Bronchial epithelial cell (primary cell): Measurements from ENCODE around the gene DNAH1. TPM values are rescaled to one million over a fixed set of nuclear protein-coding genes. Genes with fewer than 3 reads are reported as not detected.

Experiments
- DNase-seq: peaks from one replicate; pipeline ENCODE4 v3.0.0-alpha.2; 2010; ENCODE audit warnings: low read depth
- FAIRE-seq: peaks from 2 replicates; lab custom pipeline; 2011; peaks lifted over from hg19 to GRCh38; lab: Jason Lieb, UNC
- H3K27me3 ChIP-seq: 2 replicates; pipeline ENCODE4 v1.5.1; 2011; ENCODE audit warnings: low read length; ENCODE audit not compliant: control insufficient read depth, insufficient read depth
- H3K36me3 ChIP-seq: 2 replicates; pipeline ENCODE4 v1.5.1; 2011; ENCODE audit warnings: low read length; ENCODE audit not compliant: control insufficient read depth, insufficient read depth
- H3K4me3 ChIP-seq: 2 replicates; pipeline ENCODE4 v1.5.1; 2011; ENCODE audit warnings: mild to moderate bottlenecking, low read depth, low read length, control low read depth
- total RNA-seq: library from RNA; depleted of rRNA; stranded (reverse); fragments of >200 nt; gene quantifications from 2 replicates; pipeline ENCODE4 v1.2.1, GENCODE V29; 2014
- TF ChIP-seq, protein P1 (sequence below): IDR thresholded peaks from 2 replicates; pipeline ENCODE4 v1.5.1; 2011; ENCODE audit warnings: mild to moderate bottlenecking, moderate library complexity, low read length, control low read depth, inconsistent platforms; ENCODE audit not compliant: insufficient read depth, severe bottlenecking

The DNAH1 gene
- total RNA-seq, 1 donor from 2014 or later = 0.79 TPM

DNA sequence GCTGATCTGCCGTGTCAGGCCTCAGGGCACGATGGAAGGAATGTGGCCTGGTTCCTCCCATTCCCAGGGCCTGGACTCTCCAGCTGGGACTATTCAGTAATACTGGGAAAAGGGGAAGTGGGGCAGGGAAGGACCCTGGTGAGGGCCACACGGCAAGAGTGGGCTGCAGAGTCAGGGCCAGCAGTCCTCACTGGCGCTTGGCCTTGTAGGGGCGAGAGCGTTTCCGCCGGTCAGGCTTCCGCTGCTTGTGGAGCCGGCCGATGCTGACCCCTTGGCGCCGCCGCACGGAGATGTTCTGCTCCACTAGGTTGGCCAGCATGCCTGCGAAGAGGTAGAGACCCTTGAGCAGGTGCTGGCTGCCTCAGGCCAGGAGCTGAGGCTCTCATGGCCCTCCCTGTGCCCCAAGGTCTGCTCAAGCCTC is 86.0 kb downstream of the DNAH1 start:
- Histone ChIP-seq H3K4me3 (no peak overlapping the region), H3K27me3 (no peaks in the 10 kb centered on the region), H3K36me3 (peaks cover 37% of the 10 kb centered on the region)
- DNase-seq = no peak
- TF ChIP-seq, protein P1, sequence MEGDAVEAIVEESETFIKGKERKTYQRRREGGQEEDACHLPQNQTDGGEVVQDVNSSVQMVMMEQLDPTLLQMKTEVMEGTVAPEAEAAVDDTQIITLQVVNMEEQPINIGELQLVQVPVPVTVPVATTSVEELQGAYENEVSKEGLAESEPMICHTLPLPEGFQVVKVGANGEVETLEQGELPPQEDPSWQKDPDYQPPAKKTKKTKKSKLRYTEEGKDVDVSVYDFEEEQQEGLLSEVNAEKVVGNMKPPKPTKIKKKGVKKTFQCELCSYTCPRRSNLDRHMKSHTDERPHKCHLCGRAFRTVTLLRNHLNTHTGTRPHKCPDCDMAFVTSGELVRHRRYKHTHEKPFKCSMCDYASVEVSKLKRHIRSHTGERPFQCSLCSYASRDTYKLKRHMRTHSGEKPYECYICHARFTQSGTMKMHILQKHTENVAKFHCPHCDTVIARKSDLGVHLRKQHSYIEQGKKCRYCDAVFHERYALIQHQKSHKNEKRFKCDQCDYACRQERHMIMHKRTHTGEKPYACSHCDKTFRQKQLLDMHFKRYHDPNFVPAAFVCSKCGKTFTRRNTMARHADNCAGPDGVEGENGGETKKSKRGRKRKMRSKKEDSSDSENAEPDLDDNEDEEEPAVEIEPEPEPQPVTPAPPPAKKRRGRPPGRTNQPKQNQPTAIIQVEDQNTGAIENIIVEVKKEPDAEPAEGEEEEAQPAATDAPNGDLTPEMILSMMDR = no peak
- no peak for FAIRE-seq

DNA sequence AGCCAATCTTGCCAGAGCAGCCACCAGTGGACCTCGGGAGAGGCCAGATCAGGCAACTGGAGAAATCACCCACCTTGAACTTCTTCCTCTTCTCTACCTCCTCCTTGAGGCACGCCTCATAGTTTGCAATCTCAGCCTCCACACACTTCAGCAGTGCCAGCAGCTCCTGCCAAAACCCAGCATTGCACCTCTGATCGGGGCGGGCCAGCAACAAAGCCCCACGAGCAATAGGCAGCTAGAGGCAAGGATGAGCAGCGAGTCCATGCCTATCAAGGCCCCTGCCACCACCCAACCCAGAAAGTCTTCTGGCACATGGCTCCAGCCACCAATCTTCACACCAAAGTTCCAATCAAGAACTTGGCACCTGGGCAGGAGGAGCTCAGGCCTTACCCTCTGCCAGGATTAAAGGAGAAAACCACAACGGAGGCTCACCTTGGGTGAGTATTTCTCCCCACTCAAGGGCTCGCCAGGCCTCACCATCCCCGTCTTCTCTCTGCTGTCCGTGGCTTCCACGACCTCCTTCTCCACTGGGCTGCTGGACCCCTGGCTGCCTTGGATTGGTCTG is 86.7 kb downstream of the DNAH1 start:
- Histone ChIP-seq H3K4me3 (no peak overlapping the region), H3K36me3 (peaks cover 37% of the 10 kb centered on the region), H3K27me3 (no peaks in the 10 kb centered on the region)
- TF ChIP-seq, protein P1 = no peak
- FAIRE-seq (no peak), DNase-seq (no peak)

DNA sequence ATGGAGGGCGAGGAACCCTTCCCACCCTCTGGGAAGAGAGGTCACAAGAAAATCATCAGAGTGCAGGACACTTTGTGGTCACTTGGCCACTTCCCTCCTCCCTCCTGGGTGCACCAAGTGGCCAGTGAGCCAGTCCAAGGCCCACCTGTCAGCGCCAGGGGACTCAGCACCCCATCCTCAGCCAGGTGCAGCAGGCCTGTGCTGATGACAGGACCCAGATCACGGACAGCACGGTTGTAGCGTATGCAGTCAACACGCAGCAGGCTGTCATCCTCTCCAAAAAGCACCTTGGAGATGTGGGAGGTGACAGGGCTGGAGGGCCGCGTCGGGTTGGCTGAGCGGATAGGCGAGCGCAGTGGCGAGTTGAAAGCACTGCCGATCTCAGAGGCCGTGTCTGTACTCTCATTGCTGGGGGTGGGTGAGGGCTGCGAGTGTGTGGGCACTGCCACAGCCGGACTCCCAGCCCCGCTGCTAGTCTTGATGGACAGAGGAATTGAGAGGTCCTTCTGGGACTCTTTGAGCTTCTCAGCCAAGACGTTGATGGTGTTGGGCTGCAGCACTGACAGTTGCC is 87.2 kb downstream of the DNAH1 start:
- H3K27me3 ChIP-seq = no peaks in the 10 kb centered on the region
- TF ChIP-seq, protein P1 = no peak
- H3K36me3 ChIP-seq = peaks cover 39% of the 10 kb centered on the region
- no peak for FAIRE-seq
- no peak overlapping the region for H3K4me3 ChIP-seq
- DNase-seq = no peak

DNA sequence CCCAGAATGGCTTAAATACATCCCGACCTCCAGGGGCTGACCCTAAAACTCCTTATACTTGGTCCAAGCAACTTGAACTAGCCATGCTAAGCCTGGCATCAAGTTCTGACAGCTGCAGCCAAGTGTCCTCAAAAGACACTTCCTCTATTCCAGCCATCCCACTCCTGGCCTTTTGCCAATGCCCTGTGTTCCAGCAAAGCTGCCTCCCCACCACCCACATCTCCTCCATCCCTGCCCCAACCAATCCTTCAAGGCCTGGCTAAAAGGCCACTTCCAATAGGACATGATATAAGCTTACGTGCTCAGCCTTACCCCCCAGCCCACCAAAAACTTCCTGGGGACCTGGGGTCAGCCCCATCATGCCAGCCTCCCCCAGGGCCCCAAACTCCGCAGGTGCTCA is 87.8 kb downstream of the DNAH1 start:
- Histone ChIP-seq H3K36me3 (peaks cover 41% of the 10 kb centered on the region), H3K4me3 (no peak overlapping the region)
- FAIRE-seq = no peak

DNA sequence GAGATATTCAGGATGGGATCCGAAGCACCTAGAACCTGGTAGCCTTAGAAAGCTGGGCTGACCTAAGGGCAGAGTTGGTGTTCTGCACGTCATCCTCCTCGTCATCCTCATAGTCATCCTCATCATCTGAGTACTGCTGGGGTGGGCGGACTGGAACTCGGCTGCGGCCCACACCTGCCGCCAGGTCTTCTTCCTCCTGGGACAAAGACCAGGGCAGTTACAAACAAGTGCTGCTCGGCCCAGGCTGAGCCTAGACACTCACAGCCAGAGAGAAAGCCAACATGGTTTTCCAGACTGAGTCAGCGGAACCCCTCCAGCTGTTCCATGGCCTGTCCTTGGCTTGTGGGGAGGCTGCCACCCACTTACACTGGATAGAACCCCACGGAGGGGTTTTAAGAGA is 88.3 kb downstream of the DNAH1 start:
- FAIRE-seq (no peak), DNase-seq (no peak)
- Histone ChIP-seq H3K4me3 (no peak overlapping the region), H3K27me3 (no peaks in the 10 kb centered on the region), H3K36me3 (peaks cover 41% of the 10 kb centered on the region)
- TF ChIP-seq, protein P1 = no peak

More for the DNA sequence above, 87.8 kb downstream of the DNAH1 start:
- TF ChIP-seq, protein P1 = no peak
- no peaks in the 10 kb centered on the region for H3K27me3 ChIP-seq
- no peak for DNase-seq
